Urinary bladder (tissue), 4 donors: ENCODE results near the gene FAM241B. TPM values are rescaled to one million over a fixed set of nuclear protein-coding genes. Genes with fewer than 3 reads are reported as not detected.

Experiments
- DNase-seq: peaks from one replicate; pipeline ENCODE4 v3.0.0-alpha.2; 2015; ENCODE audit errors: extremely low spot score
- H3K27ac ChIP-seq: one replicate; pipeline ENCODE4 v1.5.1; 2013; ENCODE audit warnings: low read depth, mild to moderate bottlenecking, moderate library complexity
- H3K36me3 ChIP-seq: one replicate; pipeline ENCODE4 v1.6.1; 2013; ENCODE audit warnings: mild to moderate bottlenecking, moderate library complexity; ENCODE audit not compliant: insufficient read depth
- H3K4me1 ChIP-seq: one replicate; pipeline ENCODE4 v1.6.1; 2013; ENCODE audit warnings: mild to moderate bottlenecking, moderate library complexity; ENCODE audit not compliant: insufficient read depth
- H3K4me3 ChIP-seq: one replicate; pipeline ENCODE4 v1.5.1; 2013; ENCODE audit warnings: low read depth, low read length
- WGBS: extraction: QIAGEN DNeasy Blood & Tissue Kit; methylation state at CpG from one replicate; pipeline ENCODE4 v1.1.7; 2013; 5-methylcytosine and 5-hydroxymethylcytosine counted together
- polyA plus RNA-seq: library from polyadenylated mRNA; stranded (reverse); fragments of 200-250 nt; gene quantifications from one replicate; pipeline ENCODE4 v1.2.3, GENCODE V29; 2013
- total RNA-seq: library from RNA; depleted of rRNA; stranded (reverse); fragments of >200 nt; gene quantifications from one replicate; pipeline ENCODE4 v1.2.3, GENCODE V29; 2014
- donor health status: healthy with polysubstance abuse.
- donor health status: healthy.

Gene FAM241B
- total and polyA plus RNA-seq, 2 donors = 5.0 TPM; not detected in 1

- Histone ChIP-seq H3K27ac (no peak overlapping the region), H3K36me3 (no peaks in the 10 kb centered on the region), H3K4me3 (no peak overlapping the region), H3K4me1 (no peaks in the 10 kb centered on the region)
- no peak for DNase-seq
Measured at GRCh38 chr10:69626826-69627225, 3.2 kb upstream of the FAM241B start.

DNA sequence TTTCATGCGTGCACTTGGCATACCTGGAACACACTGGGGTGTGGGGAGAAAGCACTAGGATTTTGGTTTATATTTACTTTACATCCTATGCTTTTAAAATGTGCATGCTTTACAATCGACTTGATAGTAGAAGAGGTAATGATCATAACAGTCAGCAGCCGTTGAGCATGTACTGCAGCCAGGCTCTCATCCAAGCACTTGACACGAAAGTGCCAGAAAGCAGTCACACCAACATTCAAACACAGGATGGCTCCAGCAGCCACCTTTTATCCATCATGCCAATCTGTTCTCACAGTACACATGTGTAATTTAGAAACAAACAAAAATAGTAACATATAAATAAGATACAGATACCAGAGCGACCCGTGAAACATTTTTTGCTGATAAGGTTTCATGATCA, 1.2 kb upstream of the FAM241B start:
- Histone ChIP-seq H3K4me1 (no peaks in the 10 kb centered on the region), H3K4me3 (no peak overlapping the region), H3K27ac (no peak overlapping the region), H3K36me3 (no peaks in the 10 kb centered on the region)
- no peak for DNase-seq
- 45% methylated on average over 6 of the region's 6 CpGs for WGBS

GRCh38 chr10:69629519-69629896, 539 bp upstream of the FAM241B start:
- Histone ChIP-seq H3K27ac (no peak overlapping the region), H3K4me1 (no peaks in the 10 kb centered on the region)
- 56% methylated on average over 2 of the region's 2 CpGs for WGBS

DNA sequence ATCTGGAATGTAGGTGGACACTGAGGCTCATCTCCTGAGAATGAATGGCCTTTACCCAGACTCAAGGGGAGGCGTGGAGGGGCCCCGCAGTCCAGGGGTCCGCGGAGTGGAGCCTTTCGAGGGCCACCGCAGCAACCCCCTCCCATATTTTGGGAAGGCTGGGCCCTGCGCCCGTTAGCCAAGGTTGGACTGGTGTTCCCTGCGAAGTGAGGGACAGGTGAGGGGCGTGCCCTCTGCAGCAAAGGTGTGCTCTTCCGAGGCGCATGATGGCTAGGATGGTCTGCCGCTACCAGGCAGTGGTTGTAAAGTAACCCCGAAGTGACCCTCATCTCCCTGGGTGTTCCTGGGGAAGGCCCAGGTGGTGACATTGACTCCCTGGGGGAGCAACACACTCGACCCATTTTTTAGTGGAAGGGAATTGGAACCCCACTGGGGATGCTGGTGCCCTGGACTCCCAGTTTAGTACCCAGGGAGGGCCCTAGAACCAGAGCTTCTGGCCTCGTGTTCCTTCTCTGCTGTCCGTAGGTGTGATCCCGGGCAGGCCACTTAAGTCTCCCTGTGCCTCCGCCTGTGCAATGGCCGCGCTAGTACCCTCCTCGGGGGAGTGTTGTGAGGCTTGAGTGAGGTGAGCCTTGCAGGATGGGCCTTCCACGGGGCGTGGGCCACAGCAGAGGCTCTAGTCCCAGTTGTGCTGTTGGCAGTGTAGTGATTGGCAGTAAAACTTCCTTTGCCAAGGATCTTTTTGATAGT, 779 bp downstream of the FAM241B start:
- DNase-seq = no peak
- 66% methylated on average over 24 of the region's 24 CpGs for WGBS
- no peaks in the 10 kb centered on the region for H3K4me1 ChIP-seq
- no peak overlapping the region for H3K27ac ChIP-seq
- H3K36me3 ChIP-seq = no peaks in the 10 kb centered on the region
- peak overlapping the region; percentile 67 for H3K4me3 ChIP-seq

More at GRCh38 chr10:69629519-69629896, 539 bp upstream of the FAM241B start:
- Histone ChIP-seq H3K36me3 (no peaks in the 10 kb centered on the region), H3K4me3 (no peak overlapping the region)
- no peak for DNase-seq

DNA sequence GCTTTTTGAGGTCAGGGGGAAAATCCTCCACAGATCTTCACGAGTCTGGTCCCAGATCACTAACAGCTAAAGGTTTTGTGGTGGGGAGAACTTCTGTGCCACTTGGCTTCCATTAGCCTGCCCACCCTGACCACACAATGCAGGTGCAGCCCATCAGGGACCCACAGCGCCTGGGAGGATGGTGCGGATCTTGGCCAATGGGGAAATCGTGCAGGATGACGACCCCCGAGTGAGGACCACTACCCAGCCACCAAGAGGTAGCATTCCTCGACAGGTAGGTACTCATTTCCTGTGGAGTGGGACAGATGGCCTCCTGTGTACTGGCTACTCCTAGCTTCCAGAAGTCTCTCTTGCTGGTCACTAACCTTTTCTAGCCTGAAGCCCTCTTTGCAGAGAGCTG, 1.5 kb downstream of the FAM241B start:
- WGBS = 90% methylated on average over 7 of the region's 7 CpGs

DNA sequence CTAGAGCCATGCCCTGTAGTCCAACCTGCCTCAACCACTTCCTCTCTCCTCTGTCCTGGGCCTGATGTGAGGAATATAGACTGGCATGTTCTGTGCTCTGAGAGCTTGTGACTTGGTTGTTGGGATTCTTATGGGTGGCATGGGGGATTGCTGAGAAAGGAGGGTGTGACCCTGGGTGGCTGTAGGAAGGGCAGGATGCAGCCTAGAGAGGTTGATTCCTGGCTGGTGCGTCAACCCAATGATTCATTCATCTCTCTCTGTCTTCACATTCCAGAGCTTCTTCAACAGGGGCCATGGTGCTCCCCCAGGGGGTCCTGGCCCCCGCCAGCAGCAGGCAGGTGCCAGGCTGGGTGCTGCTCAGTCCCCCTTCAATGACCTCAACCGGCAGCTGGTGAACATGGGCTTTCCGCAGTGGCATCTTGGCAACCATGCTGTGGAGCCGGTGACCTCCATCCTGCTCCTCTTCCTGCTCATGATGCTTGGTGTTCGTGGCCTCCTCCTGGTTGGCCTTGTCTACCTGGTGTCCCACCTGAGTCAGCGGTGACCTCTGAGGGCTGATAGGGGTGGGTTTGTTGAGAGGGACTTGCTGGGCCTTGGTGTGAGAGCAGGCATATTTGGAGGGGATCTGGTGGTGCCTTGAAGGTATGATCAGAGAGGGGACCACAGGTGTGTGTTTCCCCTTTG, 2.6 kb downstream of the FAM241B start:
- DNase-seq = no peak
- no peak overlapping the region for H3K27ac ChIP-seq
- no peaks in the 10 kb centered on the region for H3K4me1 ChIP-seq
- H3K4me3 ChIP-seq = no peak overlapping the region
- H3K36me3 ChIP-seq = no peaks in the 10 kb centered on the region
- 77% methylated on average over 7 of the region's 7 CpGs for WGBS

More for the DNA sequence above, 1.5 kb downstream of the FAM241B start:
- H3K36me3 ChIP-seq = no peaks in the 10 kb centered on the region
- DNase-seq = no peak
- H3K4me3 ChIP-seq = no peak overlapping the region
- no peaks in the 10 kb centered on the region for H3K4me1 ChIP-seq
- H3K27ac ChIP-seq = no peak overlapping the region

DNA sequence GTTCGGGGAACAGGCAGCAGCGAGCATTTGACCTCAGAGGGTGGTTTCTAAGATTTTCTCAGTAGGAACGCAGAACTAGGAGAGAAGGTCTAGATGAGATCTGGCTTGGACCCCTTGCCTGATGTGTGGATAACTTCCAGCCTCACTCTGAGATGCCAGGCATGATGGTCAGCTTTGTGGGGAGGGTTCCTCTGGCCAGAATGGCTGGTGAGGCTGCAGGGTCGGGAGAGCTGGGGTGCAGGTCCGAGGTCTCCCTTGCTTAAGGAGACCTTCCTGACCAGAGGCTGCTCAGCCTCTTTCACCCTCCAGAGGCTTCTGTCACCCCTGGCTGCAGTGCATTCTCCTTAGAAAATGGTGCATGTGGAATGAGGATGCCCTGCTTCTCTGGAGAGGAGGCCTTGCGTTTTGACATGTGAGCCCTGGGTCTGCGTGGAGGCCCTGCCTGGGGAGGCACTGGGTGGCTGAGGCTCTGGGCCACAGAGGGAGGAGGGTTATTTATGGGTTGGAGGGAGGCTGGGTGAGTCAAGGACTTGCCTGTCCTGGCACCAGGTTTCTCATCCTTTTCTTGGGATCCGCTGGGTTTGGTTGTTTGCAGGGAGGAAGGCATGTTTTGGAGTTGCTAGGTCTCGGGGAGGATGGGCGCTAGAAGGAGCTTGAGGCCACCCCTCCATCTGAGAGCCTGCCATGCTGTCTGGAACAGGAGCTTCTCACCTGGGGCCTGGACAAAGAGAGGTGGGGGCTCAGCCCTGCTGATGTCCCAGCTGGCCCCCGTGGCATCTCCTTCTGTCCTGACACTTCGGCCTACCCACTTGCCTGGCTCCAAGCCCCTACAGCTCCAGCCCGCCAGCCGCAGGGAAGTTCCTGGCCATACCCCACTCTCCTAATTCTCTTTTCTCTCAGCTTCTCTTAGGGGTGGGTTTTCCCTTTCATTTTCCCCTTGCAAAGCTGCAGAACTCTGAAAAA, 3.9 kb downstream of the FAM241B start:
- Histone ChIP-seq H3K4me1 (no peaks in the 10 kb centered on the region), H3K4me3 (no peak overlapping the region), H3K36me3 (no peaks in the 10 kb centered on the region), H3K27ac (no peak overlapping the region)
- WGBS = 91% methylated on average over 14 of the region's 14 CpGs
- DNase-seq = no peak

- Histone ChIP-seq H3K36me3 (no peaks in the 10 kb centered on the region), H3K4me3 (no peak overlapping the region), H3K4me1 (no peaks in the 10 kb centered on the region), H3K27ac (no peak overlapping the region)
- no peak for DNase-seq
- 91% methylated on average over 9 of the region's 9 CpGs for WGBS
Measured at GRCh38 chr10:69634759-69635425, 4.8 kb downstream of the FAM241B start.

DNA sequence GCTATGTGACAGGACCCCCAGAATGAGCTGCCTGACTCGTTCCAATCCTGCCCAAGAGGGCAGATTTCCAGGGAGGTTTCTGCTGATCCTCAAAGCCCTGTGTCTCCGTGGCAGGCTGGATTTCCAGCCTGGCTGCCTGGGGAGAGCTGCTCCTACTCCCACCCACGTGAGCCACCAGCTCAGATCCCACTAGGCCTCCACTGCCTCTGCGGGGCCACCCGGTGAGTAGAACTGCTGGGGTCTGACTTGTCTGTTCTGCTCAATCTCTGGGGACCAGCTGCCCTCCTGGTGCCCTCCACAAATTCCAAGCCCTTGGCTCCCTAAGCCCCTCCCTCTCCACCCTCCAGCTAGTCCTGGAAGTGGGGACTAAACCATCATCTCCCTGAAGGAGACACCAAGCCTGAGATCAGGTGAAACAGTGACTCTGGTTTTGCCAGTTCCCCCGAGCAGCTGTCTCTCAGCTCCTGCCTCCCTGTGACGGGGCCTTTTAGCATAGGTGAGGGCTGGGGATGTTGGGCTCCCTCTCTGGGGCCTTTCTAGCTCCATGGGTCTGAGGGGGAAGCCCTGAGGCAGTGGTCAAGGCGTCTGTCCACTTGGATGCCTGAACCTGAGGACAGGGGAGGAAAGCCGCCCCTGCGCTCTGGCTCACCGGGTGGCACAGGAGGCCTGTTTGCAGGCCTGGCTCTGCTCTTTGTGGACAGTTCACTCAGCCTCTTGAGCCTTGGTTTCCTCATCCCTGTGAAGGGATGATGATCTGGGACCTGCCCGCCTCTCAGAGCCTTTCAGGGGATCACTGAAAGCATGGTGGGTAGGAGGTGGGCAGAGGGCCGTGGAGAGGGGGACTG, 5.6 kb downstream of the FAM241B start:
- H3K27ac ChIP-seq = no peak overlapping the region
- 72% methylated on average over 13 of the region's 13 CpGs for WGBS
- H3K36me3 ChIP-seq = no peaks in the 10 kb centered on the region
- no peak overlapping the region for H3K4me3 ChIP-seq
- no peak for DNase-seq
- no peaks in the 10 kb centered on the region for H3K4me1 ChIP-seq

DNA sequence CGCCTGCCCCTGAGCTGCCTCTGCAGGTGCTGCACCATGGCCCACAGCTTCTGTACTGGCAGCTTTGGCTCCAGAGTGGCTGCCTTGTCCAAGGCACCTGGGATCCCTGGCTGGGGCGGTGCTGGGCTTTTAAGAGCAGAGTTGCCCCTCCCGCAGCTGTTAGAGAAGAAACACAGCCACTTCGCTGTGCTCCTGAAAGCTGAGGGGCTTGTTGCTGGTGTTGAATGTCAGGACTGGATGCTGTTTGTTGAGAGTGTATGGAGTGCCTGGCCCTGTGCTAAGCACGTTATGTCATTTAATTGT, 6.2 kb downstream of the FAM241B start:
- 89% methylated on average over 5 of the region's 5 CpGs for WGBS
- Histone ChIP-seq H3K27ac (no peak overlapping the region), H3K4me3 (no peak overlapping the region), H3K36me3 (no peaks in the 10 kb centered on the region), H3K4me1 (no peaks in the 10 kb centered on the region)
- no peak for DNase-seq

DNA sequence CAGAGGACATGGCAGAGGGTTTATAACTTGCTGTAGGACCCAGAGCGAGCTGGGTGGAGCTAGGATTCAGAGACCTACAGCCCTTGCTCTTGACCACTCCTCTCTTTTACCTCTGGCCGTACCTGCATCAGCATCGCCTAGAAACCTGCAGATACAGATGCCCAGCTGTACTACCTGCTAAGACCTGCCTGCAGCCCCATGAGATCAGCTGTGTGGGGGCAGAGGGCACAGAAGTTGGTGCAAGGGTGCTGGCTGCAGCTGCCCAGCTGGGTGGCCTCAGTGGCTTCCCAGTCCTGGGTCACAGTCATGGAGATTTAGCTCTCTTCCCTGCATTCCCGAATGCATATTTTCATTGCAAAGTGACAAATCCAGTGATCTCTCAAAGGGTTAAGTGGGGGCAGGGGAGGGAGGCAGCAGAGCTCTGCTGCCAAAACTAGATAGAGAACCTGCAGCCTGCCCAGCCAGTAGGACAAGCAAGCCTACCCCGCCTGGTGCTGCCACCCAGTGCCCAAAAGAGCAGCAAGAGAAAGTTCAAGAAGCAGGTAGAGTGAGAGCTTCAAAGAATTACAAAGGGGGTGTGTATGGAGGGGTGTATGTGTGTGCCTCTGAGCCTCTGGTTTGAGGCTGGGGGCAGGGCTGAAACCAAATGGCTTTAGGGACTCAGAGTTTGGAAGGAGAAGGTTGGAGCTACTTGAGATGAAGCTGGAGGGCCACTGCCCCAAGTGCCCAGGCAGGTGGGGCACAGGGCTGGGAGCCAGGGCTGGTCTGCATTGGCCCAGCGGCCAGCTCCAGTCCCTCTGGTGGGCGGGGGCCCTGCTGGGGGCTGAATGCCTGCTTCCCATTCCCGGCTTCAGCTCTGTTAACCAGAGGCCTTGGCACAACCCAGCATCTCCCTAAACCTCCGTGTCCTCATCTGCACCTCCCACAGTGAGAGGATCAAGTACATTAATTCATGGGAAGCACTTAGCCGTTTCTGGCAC, 6.9 kb downstream of the FAM241B start:
- Histone ChIP-seq H3K4me1 (no peaks in the 10 kb centered on the region), H3K36me3 (no peaks in the 10 kb centered on the region), H3K27ac (no peak overlapping the region), H3K4me3 (no peak overlapping the region)
- DNase-seq = no peak
- 58% methylated on average over 10 of the region's 10 CpGs for WGBS

DNA sequence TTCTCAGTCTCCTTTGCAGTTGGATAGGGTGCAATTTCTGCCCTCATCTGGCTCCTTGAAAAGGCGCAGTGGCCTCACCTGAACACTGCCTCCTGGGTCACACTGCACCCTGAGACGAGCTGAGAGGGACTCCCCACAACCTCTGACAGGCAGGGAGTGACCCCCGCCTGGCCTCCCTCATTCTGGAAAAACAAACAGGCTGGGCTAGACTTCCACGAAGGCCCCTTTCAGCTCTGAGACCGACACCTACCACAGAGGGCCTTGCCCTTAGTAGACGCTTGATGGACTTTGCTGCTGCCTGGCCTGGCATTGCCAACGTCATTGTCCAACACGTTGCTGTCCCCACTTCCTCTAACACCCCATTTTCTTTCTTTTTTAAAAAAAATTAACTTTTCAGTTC, 8.6 kb downstream of the FAM241B start:
- no peak for DNase-seq
- no peaks in the 10 kb centered on the region for H3K4me1 ChIP-seq
- WGBS = 70% methylated on average over 8 of the region's 8 CpGs
- no peak overlapping the region for H3K27ac ChIP-seq
- H3K4me3 ChIP-seq = no peak overlapping the region
- H3K36me3 ChIP-seq = no peaks in the 10 kb centered on the region
